ENCODE results near the gene HSPBP1.

Gene HSPBP1

GRCh38 chr19:55253842-55254624 lies 25.9 kb downstream of the HSPBP1 start:
- DNase-seq, result peak; percentile 78

GRCh38 chr19:55252760-55253663 lies 26.9 kb downstream of the HSPBP1 start:
- DNase-seq, result no peak

DNA sequence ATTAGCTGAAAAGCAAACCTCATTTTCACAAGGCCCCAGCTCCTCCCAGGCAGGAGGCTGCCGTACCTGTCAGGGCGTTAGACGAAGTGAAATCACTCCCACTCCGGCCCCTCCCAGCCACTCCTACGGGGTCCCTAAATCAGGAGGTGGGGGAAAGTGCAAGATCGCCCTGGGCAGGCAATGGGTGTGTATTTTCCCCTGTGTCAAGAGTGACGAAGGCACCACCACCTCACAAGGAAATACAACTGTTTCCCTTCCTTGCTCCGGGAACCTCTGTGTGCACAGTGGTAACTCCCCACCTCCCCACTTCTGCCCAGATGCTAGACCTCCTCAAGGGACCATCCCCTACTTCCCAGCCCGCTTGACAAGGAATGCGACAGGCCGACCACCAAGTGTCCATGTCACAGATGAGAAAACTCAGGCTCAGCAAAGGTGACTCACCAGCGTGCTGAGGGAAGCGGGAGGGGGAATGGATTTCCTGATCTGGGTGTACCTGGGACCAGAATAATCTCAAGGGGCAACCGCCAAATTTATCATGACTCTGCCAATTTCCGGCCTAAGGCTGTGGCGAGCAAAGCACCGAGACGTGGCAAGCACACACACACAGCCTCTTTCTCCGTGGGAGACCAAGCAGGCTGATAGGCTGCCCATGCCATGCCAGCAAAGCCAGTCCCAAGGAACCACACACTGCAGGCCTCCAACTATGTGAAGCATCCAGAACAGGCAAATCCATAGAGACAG lies 28.4 kb downstream of the HSPBP1 start:
- peak; percentile 76 for DNase-seq

GRCh38 chr19:55250262-55251036 lies 29.5 kb downstream of the HSPBP1 start:
- no peak for DNase-seq

DNA sequence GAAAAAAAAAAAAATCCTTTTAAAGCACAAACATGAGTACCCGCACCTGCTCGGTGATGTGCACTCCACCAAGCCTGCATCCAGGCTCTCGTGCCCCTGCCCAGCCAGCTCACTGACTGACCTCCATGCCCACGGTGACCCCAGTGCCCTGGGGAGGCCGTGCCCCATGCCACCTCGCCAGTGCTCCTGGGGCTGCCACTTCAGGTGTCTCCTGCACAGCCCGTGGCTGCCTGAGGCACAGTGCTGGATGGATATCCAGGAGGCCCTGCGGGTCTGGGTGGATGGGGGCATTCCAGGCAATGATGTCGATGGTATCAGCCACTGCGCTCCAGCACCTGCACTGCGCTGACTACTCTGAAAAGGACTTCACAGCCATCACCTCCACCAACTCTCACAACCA lies 30.1 kb downstream of the HSPBP1 start:
- no peak for DNase-seq

DNA sequence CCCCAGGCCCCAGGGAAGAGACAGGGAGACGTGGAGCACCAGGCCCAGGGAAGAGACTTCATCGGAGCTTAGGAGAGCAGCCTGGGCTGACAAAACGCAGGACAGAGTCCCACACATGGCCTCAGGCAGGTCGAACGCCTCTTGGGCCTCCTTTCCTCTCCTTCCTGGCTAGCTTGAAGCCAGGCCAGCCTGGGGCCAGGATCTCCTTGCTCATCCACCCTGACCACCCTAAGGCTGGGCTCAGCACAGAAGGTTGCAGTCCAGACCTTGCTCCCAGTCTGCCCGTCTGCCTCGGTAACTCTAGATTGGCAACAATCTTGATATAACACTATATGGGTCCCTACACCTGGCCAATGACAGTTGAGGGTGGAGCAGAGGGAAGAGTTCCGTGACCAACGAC lies 31.2 kb downstream of the HSPBP1 start:
- DNase-seq, result no peak

DNA sequence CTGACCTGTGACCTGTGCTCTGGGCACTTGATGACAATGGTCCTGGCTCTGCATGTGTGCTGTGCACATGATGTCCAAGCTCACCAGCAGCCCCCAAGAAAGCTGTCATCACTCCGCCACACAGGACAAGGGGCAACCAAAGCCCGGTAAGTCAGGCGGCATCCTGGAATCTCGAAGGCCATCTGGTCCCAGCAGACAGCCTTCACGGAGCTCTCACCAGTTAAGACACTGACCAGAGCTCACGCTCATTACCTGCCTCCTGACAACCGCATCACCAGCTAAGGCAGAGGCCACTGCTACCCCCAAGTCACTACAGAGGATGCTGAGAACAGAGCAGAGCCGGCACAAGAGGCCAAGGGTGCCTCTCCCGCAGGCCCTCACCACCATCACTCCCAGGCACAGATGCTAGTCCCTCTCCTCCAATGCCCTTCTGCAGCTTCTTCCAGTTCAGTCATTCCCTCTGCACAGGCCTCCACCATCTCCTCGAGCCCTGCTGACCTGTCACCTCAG lies 31.7 kb downstream of the HSPBP1 start:
- DNase-seq, result no peak

DNA sequence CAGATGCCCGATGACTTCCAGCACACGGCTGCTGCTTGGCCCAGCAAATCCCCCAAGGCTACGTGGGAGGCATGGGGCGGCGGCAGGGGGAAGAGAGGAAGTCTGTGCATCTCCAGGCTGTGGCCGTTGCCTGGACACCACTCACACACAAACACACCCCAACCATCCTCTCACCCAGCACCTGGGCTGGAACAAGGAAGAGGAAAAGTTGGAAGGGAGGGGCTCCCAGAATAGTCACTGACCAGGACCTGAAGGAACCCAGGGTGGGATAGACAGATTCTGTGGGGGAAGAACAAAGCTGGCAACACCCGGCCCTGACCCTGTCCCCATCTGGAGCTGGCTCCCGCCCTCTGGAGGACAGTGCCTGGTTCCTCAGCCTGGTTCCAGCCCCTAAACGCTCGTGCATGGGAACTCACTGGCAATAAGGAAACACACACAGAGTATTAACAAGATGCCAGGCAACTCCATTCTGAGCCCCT lies 32.2 kb downstream of the HSPBP1 start:
- DNase-seq, result no peak

DNA sequence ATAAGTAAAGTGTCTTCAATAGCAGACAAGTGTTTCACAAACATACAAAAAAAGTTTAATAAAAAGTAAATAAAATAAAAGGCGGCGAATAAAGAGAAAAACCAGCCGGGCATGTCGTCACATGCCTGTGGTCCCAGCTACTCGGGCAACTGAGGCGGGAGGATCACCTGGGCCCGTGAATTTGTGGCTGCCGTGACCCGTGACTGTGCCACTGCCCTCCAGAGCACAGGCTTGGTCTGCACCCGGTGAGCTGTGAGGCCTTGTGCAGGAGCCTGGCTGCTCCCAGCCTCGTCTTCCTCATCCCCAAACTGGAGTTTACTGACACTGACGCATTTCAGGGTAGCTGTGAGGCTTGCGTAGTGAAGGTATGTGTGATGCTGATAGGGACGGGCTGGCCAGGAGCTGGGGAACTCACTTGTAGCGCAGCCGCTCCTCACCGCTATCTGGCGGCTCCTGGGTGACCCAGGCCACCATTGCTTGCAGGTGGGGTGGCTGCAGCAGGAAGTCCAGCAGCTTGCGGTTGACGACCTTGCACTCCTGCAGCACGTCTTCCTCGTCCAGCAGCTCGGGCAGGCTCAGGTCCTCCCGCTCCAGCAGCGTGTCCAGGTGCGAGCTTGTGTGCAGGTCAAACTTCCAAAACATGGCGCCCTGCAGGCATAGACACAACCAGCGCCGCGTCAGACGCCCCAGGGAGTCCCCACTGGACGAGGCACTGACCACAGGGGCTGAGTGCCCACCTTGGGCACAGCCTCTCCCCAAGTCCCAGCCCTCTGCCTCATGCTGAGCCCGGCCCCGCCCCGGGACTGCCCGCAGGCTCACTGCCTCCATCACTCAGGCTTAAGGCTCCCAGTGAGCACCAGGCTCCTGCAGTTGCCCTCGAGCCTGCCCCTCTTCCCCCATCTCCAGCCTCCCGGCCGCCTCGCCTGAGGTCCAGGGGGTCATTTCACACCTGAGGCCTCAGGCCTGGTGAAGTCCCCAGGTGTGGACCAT lies 33.2 kb downstream of the HSPBP1 start:
- DNase-seq, result no peak

GRCh38 chr19:55245236-55245904 lies 34.5 kb downstream of the HSPBP1 start:
- no peak for DNase-seq

DNA sequence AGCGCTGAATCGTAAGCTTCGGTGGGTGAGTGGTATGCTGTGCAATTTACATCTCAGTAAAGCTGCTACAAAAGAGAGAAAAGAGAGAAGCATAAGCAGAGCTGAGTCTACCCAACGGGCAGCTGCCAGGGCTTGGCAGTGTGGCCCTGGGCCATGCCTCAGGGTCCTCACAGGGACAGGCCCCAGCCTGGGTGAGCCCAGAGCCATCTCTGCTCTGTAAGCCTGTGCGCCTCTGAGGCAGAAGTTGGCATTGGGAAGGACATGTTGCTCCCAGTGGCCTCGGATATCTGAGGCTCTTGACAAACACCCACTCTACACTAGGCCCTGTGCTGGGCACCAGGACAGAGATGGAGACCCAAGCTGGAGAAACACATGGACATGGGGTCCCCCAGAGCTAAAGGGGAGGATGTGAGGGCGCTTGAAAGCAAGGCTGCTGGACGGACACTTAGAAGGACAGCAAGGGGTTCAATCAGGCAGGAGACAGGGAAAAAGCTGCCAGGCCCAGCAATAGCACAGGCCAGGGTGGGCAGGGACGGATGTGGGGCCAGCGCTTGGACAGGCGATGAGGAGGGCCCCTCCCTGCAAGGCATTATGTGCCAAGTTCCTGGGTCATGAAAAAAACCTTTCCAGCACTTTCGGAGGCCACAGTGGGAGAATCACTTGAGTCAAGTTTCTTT lies 35.8 kb downstream of the HSPBP1 start:
- DNase-seq, result no peak

GRCh38 chr19:55242517-55242916 lies 37.4 kb downstream of the HSPBP1 start:
- DNase-seq, result no peak

DNA sequence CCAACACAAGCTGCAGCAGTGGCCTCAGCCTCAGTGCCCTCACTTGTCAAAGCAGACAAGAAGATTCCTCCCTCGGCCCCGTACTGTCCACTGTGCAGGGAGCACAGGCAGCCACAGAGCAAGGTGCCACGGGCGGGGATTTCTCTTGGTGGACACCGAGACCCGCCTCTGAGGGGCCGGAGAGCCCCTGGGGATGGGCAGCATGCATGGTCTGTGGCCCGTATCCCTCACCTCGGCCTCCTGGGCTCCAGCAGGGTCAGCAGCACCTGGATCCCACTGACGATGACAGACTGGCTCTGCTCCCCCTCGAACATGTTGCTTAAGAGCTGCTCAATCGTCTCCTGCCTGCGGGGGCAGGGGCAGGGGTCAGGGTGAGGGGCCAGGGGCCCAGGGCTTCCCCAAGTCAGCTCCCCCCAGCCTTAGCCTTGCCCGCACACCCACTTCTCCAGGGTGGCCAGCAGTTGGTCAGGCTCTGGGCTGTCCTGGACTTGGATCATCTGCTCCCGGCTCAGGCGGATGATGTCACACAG lies 37.9 kb downstream of the HSPBP1 start:
- DNase-seq, result no peak

DNA sequence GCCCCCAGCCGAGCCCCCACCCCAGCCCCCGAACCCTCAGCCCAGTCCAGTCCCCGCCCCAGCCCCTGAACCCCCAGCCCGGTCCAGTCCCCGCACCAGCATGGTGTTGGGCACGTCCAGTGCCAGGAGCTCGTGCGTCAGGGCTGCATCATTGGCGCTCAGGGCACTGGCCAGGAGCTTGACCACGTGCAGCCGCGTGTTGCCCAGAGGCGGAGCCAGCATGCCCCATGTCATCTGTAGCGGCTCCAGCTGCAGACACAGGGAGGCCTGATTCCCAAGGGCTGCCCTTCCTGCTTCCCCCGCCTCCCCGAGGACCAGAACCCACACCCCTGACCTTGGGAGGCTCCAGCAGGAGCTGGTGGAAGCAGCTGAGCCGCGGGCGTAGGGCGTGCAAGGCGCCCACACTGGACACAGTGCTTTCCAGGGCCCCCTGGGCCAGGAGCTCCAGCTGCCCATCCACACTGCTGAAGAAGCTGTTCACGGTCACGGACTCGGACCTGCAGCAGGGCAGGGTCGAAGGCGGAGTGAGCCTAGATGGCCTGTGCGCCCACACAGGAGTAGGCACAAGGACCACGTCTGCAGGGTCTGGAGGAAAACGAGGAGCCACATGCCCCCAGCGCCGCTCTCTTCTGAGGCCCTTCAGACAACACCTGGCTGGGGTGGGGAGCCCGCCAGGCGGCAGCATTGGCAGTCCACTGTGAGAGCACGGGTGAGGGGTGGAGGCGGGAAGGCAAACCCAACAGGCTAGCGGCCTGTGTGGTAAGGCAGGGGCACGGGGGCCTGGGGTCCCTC lies 38.6 kb downstream of the HSPBP1 start:
- no peak for DNase-seq

DNA sequence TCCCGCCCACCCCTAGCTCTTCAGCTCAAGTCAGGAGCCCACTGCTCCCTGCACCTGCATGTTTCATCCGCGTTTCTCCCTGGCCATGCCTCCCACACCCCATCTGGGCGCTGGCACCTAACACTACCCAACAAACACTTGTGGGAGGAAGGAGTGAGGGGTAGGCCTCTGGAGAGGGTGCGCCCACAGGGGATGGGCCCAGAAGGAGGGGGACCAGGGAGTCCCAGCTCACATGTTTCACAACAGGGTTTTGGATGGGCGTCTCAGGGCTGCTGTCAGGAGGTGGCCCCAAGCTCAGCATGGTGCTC lies 39.2 kb downstream of the HSPBP1 start:
- DNase-seq, result no peak

GRCh38 chr19:55239004-55239403 lies 40.9 kb downstream of the HSPBP1 start:
- DNase-seq, result no peak

GRCh38 chr19:55238030-55238429 lies 41.9 kb downstream of the HSPBP1 start:
- DNase-seq, result no peak

- no peak for DNase-seq
Observed at GRCh38 chr19:55232986-55233385, 46.9 kb downstream of the HSPBP1 start.

- DNase-seq, result no peak
Observed at GRCh38 chr19:55232286-55232602, 47.7 kb downstream of the HSPBP1 start.
